ENCODE measurements around the gene SPATA19. TPM values are rescaled to one million over a fixed set of nuclear protein-coding genes. Genes with fewer than 3 reads are reported as not detected.

The SPATA19 gene
- total RNA-seq, 4 donors from 2014 or later = 0.94 TPM; not detected in 3

- intact Hi-C loops (cut with DNase I) = no loop called here
Measured at GRCh38 chr11:133823614-133824013, 21.7 kb downstream of the SPATA19 start.

GRCh38 chr11:133823211-133823610 is 22.1 kb downstream of the SPATA19 start:
- no peak overlapping the region for H3K4me3 ChIP-seq (replicated peaks in 1 of 3)
- WGBS, 2 donors = 84 to 95% methylated on average over 4 to 6 of the region's 6 CpGs
- H3K27me3 ChIP-seq = no peaks in the 10 kb centered on the region
- H3K36me3 ChIP-seq = no peaks in the 10 kb centered on the region
- no peak for DNase-seq
- no peaks in the 10 kb centered on the region for H3K4me1 ChIP-seq
- H3K9me3 ChIP-seq = no peaks in the 10 kb centered on the region
- no peak overlapping the region for H3K27ac ChIP-seq
- TF ChIP-seq CTCF (IDR thresholded peaks at IDR 0.05) = no peak
- no peak for TF ChIP-seq POLR2A (IDR thresholded peaks at IDR 0.05)
- intact Hi-C loops (cut with DNase I) = no loop called here

More at GRCh38 chr11:133823614-133824013, 21.7 kb downstream of the SPATA19 start:
- no peak overlapping the region for H3K27ac ChIP-seq
- TF ChIP-seq CTCF (IDR thresholded peaks at IDR 0.05) = no peak
- TF ChIP-seq POLR2A (IDR thresholded peaks at IDR 0.05) = no peak
- no peaks in the 10 kb centered on the region for H3K9me3 ChIP-seq
- DNase-seq = no peak
- no peak overlapping the region for H3K4me3 ChIP-seq (replicated peaks in 1 of 3)
- no peaks in the 10 kb centered on the region for H3K4me1 ChIP-seq
- 87 to 90% methylated on average over 4 of the region's 4 CpGs for WGBS, 2 donors
- no peaks in the 10 kb centered on the region for H3K36me3 ChIP-seq
- no peaks in the 10 kb centered on the region for H3K27me3 ChIP-seq

- H3K4me3 ChIP-seq (replicated peaks in 1 of 3) = no peak overlapping the region
- DNase-seq = peak; percentile 22
- 31 to 33% methylated on average over 8 of the region's 8 CpGs for WGBS, 2 donors
Measured at GRCh38 chr11:133821776-133822175, 23.5 kb downstream of the SPATA19 start.

GRCh38 chr11:133819746-133820315 is 25.5 kb downstream of the SPATA19 start:
- no peak for TF ChIP-seq POLR2A (IDR thresholded peaks at IDR 0.05)
- no peak for TF ChIP-seq CTCF (IDR thresholded peaks at IDR 0.05)
- 50 to 56% methylated on average over 6 of the region's 6 CpGs for WGBS, 2 donors

More at GRCh38 chr11:133821776-133822175, 23.5 kb downstream of the SPATA19 start:
- Histone ChIP-seq H3K4me1 (no peaks in the 10 kb centered on the region), H3K27ac (no peak overlapping the region), H3K27me3 (no peaks in the 10 kb centered on the region), H3K9me3 (no peaks in the 10 kb centered on the region), H3K36me3 (no peaks in the 10 kb centered on the region)
- TF ChIP-seq CTCF (IDR thresholded peaks at IDR 0.05) = peak in 2 of 6 experiments; percentile 10 to 43
- no peak for TF ChIP-seq POLR2A (IDR thresholded peaks at IDR 0.05)
- intact Hi-C loops (cut with DNase I) = no loop called here

GRCh38 chr11:133819114-133819513 is 26.2 kb downstream of the SPATA19 start:
- Histone ChIP-seq H3K36me3 (no peaks in the 10 kb centered on the region), H3K4me1 (no peaks in the 10 kb centered on the region), H3K4me3 (replicated peaks in 1 of 3) (no peak overlapping the region), H3K9me3 (no peaks in the 10 kb centered on the region), H3K27ac (no peak overlapping the region), H3K27me3 (no peaks in the 10 kb centered on the region)
- 88 to 92% methylated on average over 10 of the region's 10 CpGs for WGBS, 2 donors
- TF ChIP-seq POLR2A (IDR thresholded peaks at IDR 0.05) (no peak), CTCF (IDR thresholded peaks at IDR 0.05) (no peak)
- no peak for DNase-seq
- intact Hi-C loops (cut with DNase I) = no loop called here

More at GRCh38 chr11:133819746-133820315, 25.5 kb downstream of the SPATA19 start:
- Histone ChIP-seq H3K9me3 (no peaks in the 10 kb centered on the region), H3K4me1 (no peaks in the 10 kb centered on the region), H3K27ac (no peak overlapping the region), H3K27me3 (no peaks in the 10 kb centered on the region), H3K36me3 (no peaks in the 10 kb centered on the region), H3K4me3 (replicated peaks in 1 of 3) (no peak overlapping the region)
- intact Hi-C loops (cut with DNase I) = no loop called here
- peak; percentile 23 to 39 for DNase-seq
